ENCODE data around the gene LSM5. TPM values are rescaled to one million over a fixed set of nuclear protein-coding genes. Genes with fewer than 3 reads are reported as not detected.
"Not testable (repeated sequence)": the region's sequence is repeated elsewhere in the genome, so short reads cannot be mapped to it uniquely, and the experiment has no call there.

The LSM5 gene
- total RNA-seq, 8 experiments from 2014 or later: 33.9 to 102 (median 64.5) TPM

DNA sequence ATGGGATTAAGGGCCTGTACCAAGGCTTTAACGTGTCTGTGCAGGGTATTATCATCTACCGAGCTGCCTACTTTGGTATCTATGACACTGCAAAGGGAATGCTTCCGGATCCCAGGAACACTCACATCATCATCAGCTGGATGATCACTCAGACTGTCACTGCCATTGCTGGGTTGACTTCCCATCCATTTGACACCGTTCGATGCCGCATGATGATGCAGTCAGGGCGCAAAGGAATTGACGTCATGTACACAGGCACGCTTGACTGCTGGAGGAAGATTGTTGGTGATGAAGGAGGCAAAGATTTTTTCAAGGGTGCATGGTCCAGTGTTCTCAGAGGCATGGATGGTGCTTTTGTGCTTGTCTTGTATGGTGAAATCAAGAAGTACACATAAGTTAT lies 18.2 kb downstream of the LSM5 start:
- no peak for ATAC-seq (replicated peaks in 6 of 8)
- Histone ChIP-seq H3K4me3 (no peak overlapping the region), H3K27ac (no peak overlapping the region), H3K4me1 (replicated peaks in 1 of 2) (no peaks in the 10 kb centered on the region)
- 47 to 97% (median 90%) methylated on average over 3 to 8 of the region's 9 CpGs; no CpG with 5 or more reads in 3 of the 10 experiments for WGBS, 10 experiments
- in situ Hi-C loops (cut with MboI; ENCODE audit: low pct_unique_long_range_greater_than_20kb in 2 of 9, low sequenced_read_pairs in 9 of 9, unreplicated experiment in 9 of 9): loop anchor here in 2 of 9 experiments (10.0 kb wide), 1 partner anchor 257 kb away; no protein-coding TSS in a partner anchor

DNA sequence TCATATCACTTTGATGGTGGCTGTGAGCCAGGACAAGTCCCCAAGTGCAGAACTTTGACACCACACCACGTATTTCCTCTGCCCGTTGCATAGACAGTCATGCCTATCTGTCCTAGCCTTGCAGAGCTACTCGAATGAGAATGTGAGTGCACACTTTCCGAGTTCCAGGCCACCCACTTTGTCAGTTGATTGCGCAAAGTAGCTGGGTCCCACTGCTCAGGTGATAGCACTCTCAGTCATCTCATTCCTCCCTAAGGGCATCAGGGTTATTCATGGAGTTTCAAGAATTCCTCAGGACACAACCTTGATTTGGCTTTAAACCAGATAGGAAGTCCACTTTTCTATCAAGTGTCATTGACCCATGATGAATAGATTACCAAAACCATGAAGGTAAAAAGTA lies 19.3 kb downstream of the LSM5 start:
- no peaks in the 10 kb centered on the region for H3K4me1 ChIP-seq (replicated peaks in 1 of 2)
- no peak overlapping the region for H3K27ac ChIP-seq
- no peak overlapping the region for H3K4me3 ChIP-seq
- in situ Hi-C loops (cut with MboI; ENCODE audit: low pct_unique_long_range_greater_than_20kb in 2 of 9, low sequenced_read_pairs in 9 of 9, unreplicated experiment in 9 of 9): loop anchor here in 2 of 9 experiments (10.0 kb wide), 1 partner anchor 256 kb away; no protein-coding TSS in a partner anchor
- ATAC-seq (replicated peaks in 6 of 8): no peak
- 0 to 100% (median 87%) methylated on average over 1 to 5 of the region's 5 CpGs; no CpG with 5 or more reads in 2 of the 10 experiments for WGBS, 10 experiments

DNA sequence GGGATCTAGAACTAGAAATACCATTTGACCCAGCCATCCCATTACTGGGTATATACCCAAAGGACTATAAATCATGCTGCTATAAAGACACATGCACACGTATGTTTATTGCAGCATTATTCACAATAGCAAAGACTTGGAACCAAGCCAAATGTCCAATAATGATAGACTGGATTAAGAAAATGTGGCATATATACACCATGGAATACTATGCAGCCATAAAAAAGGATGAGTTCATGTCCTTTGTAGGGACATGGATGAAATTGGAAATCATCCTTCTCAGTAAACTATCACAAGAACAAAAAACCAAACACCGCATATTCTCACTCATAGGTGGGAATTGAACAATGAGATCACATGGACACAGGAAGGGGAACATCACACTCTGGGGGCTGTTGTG lies 20.2 kb downstream of the LSM5 start:
- not testable (repeated sequence) for ATAC-seq (replicated peaks in 6 of 8); H3K4me1 ChIP-seq (replicated peaks in 1 of 2); H3K4me3 ChIP-seq; H3K27ac ChIP-seq
- no CpG with 5 or more reads among the region's 2 CpGs for WGBS, 10 experiments
- in situ Hi-C loops (cut with MboI; ENCODE audit: low pct_unique_long_range_greater_than_20kb in 2 of 9, low sequenced_read_pairs in 9 of 9, unreplicated experiment in 9 of 9): loop anchor here in 2 of 9 experiments (10.0 kb wide), 1 partner anchor 255 kb away; no protein-coding TSS in a partner anchor

DNA sequence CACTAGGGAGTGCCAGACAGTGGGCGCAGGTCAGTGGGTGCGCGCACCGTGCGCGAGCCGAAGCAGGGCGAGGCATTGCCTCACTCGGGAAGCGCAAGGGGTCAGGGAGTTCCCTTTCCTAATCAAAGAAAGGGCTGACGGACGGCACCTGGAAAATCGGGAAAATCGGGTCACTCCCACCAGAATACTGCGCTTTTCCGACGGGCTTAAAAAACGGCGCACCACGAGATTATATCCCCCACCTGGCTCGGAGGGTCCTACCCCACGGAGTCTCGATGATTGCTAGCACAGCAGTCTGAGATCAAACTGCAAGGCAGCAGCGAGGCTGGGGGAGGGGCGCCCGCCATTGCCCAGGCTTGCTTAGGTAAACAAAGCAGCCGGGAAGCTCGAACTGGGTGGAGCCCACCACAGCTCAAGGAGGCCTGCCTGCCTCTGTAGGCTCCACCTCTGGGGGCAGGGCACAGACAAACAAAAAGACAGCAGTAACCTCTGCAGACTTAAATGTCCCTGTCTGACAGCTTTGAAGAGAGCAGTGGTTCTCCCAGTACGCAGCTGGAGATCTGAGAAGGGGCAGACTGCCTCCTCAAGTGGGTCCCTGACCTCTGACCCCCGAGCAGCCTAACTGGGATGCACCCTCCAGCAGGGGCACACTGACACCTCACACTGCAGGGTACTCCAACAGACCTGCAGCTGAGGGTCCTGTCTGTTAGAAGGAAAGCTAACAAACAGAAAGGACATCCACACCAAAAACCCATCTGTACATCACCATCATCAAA lies 25.4 kb downstream of the LSM5 start:
- in situ Hi-C loops (cut with MboI; ENCODE audit: low pct_unique_long_range_greater_than_20kb in 2 of 9, low sequenced_read_pairs in 9 of 9, unreplicated experiment in 9 of 9); ATAC-seq (replicated peaks in 6 of 8): not testable (repeated sequence)
- peak overlapping the region; percentile 22 to 42 (median 31) for H3K4me3 ChIP-seq
- H3K27ac ChIP-seq: peak overlapping the region; percentile 54 to 68
- peaks cover 0 to 15% of the 10 kb centered on the region in 2 donors for H3K4me1 ChIP-seq (replicated peaks in 1 of 2)
- no CpG with 5 or more reads among the region's 30 CpGs for WGBS, 10 experiments

DNA sequence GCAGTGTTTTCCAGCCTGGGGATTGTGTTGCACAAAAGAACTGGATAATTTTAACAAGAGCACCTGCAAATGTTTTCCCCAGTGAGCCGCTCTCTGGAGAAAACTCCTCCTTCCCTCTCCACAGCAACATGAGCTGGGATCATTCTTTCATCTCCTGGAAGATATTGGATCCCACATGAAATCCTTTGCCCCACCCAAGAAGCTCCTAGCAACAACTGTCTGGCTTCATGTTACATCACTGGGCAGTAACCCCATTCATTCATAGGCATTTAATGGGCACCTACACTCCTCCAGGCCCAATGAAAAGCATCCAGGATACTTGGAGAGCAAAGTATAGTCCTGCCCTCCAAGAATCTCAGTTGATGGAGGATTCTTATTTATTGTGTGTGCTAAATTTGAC lies 27.2 kb downstream of the LSM5 start:
- Histone ChIP-seq H3K27ac (no peak overlapping the region), H3K4me3 (no peak overlapping the region), H3K4me1 (replicated peaks in 1 of 2) (peaks cover 0 to 15% of the 10 kb centered on the region in 2 donors)
- WGBS, 10 experiments: 0 to 100% (median 40%) methylated on average over 1 of the region's 1 CpG; no CpG with 5 or more reads in 6 of the 10 experiments
- peak in 6 of 8 experiments; percentile 20 to 99 (median 80) for ATAC-seq (replicated peaks in 6 of 8)
- in situ Hi-C loops (cut with MboI; ENCODE audit: low pct_unique_long_range_greater_than_20kb in 2 of 9, low sequenced_read_pairs in 9 of 9, unreplicated experiment in 9 of 9): no loop called here

DNA sequence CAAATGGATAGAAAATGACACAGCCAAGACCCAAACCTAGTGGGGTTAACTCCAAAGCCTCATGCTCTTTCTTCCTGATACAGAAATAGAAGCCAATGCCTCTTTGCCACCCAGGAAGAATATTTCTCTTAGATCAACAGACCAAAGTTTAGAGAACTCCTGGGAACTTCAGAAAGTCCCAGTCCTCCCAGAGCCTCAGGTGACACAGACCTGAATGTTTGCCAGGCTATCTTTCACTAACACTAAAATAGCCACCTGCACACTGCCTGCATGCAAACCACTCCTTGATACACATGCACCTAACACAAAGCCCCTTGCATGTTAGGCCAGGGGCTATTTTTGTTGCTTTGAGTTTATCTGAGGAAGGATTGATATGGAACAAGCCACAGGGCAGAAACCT lies 27.7 kb downstream of the LSM5 start:
- H3K27ac ChIP-seq: no peak overlapping the region
- no peak for ATAC-seq (replicated peaks in 6 of 8)
- in situ Hi-C loops (cut with MboI; ENCODE audit: low pct_unique_long_range_greater_than_20kb in 2 of 9, low sequenced_read_pairs in 9 of 9, unreplicated experiment in 9 of 9): no loop called here

DNA sequence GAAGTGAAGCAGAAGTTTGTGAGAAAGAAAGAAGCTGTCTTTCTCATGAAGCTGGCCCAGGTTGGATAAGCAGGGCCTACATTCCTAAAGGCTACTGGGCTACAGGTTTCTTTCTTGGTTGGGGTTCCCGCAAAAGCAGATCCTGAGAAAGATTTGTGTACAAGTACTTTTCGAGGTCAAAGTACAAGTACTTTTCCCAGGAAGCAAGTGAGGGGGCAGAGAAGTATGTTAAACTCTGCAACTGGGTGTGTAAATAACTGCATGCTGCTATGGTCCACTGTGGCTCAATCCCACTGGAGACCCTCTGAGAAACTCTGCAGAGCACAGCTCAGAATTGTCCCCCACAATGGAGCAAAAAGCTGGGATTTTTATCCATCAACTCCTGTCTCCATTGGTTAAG lies 28.7 kb downstream of the LSM5 start:
- Histone ChIP-seq H3K4me3 (no peak overlapping the region), H3K27ac (no peak overlapping the region), H3K4me1 (replicated peaks in 1 of 2) (peaks cover 0 to 15% of the 10 kb centered on the region in 2 donors)
- no peak for ATAC-seq (replicated peaks in 6 of 8)
- 54 to 100% (median 88%) methylated on average over 1 to 2 of the region's 2 CpGs; no CpG with 5 or more reads in 5 of the 10 experiments for WGBS, 10 experiments
- in situ Hi-C loops (cut with MboI; ENCODE audit: low pct_unique_long_range_greater_than_20kb in 2 of 9, low sequenced_read_pairs in 9 of 9, unreplicated experiment in 9 of 9): no loop called here

More for the DNA sequence above, 27.7 kb downstream of the LSM5 start:
- peaks cover 0 to 15% of the 10 kb centered on the region in 2 donors for H3K4me1 ChIP-seq (replicated peaks in 1 of 2)
- H3K4me3 ChIP-seq: no peak overlapping the region

DNA sequence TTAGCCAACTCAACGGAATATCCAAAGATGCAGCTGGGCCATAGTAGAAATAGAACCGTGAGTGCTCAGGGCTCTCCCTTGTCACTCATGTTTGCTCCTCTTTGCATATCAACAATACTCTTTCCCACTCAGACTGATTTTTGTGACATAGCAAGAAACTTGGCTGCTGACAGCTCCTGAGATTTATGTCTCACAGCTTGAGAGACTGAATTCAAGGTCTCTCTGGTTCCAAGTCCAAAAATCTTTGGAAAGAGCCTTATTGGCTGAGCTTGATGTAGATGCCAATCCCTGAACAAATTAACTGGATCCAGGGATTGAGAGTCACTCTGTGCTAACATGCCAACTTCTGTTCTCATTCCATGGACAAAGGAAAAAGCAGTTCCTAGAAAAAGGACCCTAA lies 30.4 kb downstream of the LSM5 start:
- 0 to 83% (median 68%) methylated on average over 1 to 2 of the region's 2 CpGs; no CpG with 5 or more reads in 2 of the 10 experiments for WGBS, 10 experiments
- Histone ChIP-seq H3K27ac (no peak overlapping the region), H3K4me1 (replicated peaks in 1 of 2) (peaks cover 0 to 15% of the 10 kb centered on the region in 2 donors), H3K4me3 (no peak overlapping the region)
- in situ Hi-C loops (cut with MboI; ENCODE audit: low pct_unique_long_range_greater_than_20kb in 2 of 9, low sequenced_read_pairs in 9 of 9, unreplicated experiment in 9 of 9): no loop called here
- ATAC-seq (replicated peaks in 6 of 8): no peak

DNA sequence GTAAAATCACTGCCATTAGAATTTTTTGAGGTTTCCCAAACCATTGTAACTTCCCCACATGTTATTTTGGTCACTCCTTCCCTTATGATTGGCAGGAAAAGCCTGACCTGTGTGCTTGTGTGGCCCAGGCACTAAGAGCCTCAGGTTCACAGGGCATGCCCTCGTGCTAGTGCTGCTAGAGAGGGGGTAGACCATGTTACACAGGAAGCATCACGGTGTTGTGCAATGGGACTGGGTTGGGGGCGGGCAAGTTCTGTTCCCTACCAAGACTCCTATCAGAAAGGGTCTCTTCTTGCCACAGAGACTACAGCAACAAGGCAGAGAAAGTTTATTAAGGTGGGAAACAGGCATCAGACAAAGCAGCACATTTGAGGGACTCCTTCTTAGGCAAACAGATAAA lies 32.2 kb downstream of the LSM5 start:
- 0 to 60% (median 52%) methylated on average over 1 to 3 of the region's 3 CpGs; no CpG with 5 or more reads in 2 of the 10 experiments for WGBS, 10 experiments
- Histone ChIP-seq H3K4me3 (no peak overlapping the region), H3K27ac (no peak overlapping the region), H3K4me1 (replicated peaks in 1 of 2) (peaks cover 0 to 7% of the 10 kb centered on the region in 2 donors)
- in situ Hi-C loops (cut with MboI; ENCODE audit: low pct_unique_long_range_greater_than_20kb in 2 of 9, low sequenced_read_pairs in 9 of 9, unreplicated experiment in 9 of 9): no loop called here
- no peak for ATAC-seq (replicated peaks in 6 of 8)

- in situ Hi-C loops (cut with MboI; ENCODE audit: low pct_unique_long_range_greater_than_20kb in 2 of 9, low sequenced_read_pairs in 9 of 9, unreplicated experiment in 9 of 9): no loop called here
- 0 to 82% (median 65%) methylated on average over 2 to 8 of the region's 8 CpGs for WGBS, 10 experiments
- no peaks in the 10 kb centered on the region for H3K4me1 ChIP-seq (replicated peaks in 1 of 2)
These were observed 36.7 kb downstream of the LSM5 start for GRCh38 chr7:32453341-32454011.

GRCh38 chr7:32447218-32447617 lies 43.0 kb downstream of the LSM5 start:
- Histone ChIP-seq H3K27ac (no peak overlapping the region), H3K4me3 (no peak overlapping the region), H3K4me1 (replicated peaks in 1 of 2) (no peaks in the 10 kb centered on the region)
- 0 to 47% (median 17%) methylated on average over 1 to 2 of the region's 2 CpGs; no CpG with 5 or more reads in 6 of the 10 experiments for WGBS, 10 experiments
- ATAC-seq (replicated peaks in 6 of 8): no peak
- in situ Hi-C loops (cut with MboI; ENCODE audit: low pct_unique_long_range_greater_than_20kb in 2 of 9, low sequenced_read_pairs in 9 of 9, unreplicated experiment in 9 of 9): no loop called here

More at GRCh38 chr7:32453341-32454011, 36.7 kb downstream of the LSM5 start:
- H3K27ac ChIP-seq: no peak overlapping the region
- H3K4me3 ChIP-seq: no peak overlapping the region
- ATAC-seq (replicated peaks in 6 of 8): no peak

DNA sequence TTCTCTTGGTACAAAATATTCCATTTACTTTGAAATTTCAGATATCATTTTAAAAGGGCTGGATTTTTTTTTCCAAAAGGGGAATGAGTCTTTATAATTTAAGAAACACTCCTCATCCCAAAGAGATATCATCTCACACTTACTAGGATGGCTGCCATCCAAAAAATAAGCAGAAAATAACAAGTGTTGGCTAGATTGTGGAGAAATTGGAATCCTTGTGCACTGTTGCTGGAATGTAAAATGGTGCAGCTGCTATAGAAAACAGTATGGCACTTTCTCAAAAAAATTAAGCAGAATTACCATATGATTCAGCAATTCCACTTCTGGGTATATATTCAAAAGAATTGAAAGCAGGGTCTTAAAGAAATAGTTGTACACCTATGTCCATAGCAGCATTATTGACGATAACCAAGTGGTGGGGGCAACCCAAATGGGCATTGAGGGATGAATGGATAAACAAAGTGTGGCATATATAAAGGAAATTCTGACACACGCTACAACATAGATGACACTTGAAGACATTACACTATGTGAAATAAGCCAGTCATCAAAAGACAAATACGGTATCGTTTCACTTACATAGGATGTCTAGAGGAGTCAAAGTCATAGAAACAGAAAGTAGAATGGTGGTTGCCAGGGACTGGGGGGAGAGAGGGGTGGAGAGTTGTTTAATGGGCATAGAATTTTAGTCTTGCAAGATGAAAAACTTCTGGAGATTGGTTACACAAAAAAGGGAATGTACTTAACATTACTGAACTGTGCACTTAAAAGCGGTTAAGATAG lies 53.8 kb downstream of the LSM5 start:
- Histone ChIP-seq H3K27ac (no peak overlapping the region), H3K4me3 (no peak overlapping the region), H3K4me1 (replicated peaks in 1 of 2) (no peaks in the 10 kb centered on the region)
- 17 to 96% (median 85%) methylated on average over 3 to 5 of the region's 5 CpGs for WGBS, 10 experiments
- no peak for ATAC-seq (replicated peaks in 6 of 8)
- in situ Hi-C loops (cut with MboI; ENCODE audit: low pct_unique_long_range_greater_than_20kb in 2 of 9, low sequenced_read_pairs in 9 of 9, unreplicated experiment in 9 of 9): no loop called here

Data from motor neuron (in vitro differentiated cells).